ENCODE data around the gene SEC23IP. TPM values are rescaled to one million over a fixed set of nuclear protein-coding genes. Genes with fewer than 3 reads are reported as not detected.

SEC23IP gene
- total RNA-seq, 1 donor, result 44.9 TPM

- no peak for DNase-seq (ENCODE audit: low read depth)
- TF ChIP-seq CTCF (IDR thresholded peaks at IDR 0.05; ENCODE audit: insufficient read depth, low read depth, low read length), result no peak
- H3K4me3 ChIP-seq (ENCODE audit: low read depth, low read length), result no peak overlapping the region
Measured at GRCh38 chr10:119928411-119928810, 35.9 kb downstream of the SEC23IP start.

- H3K4me3 ChIP-seq (ENCODE audit: low read depth, low read length), result no peak overlapping the region
- no peak for TF ChIP-seq CTCF (IDR thresholded peaks at IDR 0.05; ENCODE audit: insufficient read depth, low read depth, low read length)
- DNase-seq (ENCODE audit: low read depth), result peak; percentile 4
Measured at GRCh38 chr10:119931871-119932270, 39.3 kb downstream of the SEC23IP start.

- DNase-seq (ENCODE audit: low read depth), result no peak
Measured at GRCh38 chr10:119932631-119933030, 40.1 kb downstream of the SEC23IP start.

GRCh38 chr10:119933179-119933578 lies 40.6 kb downstream of the SEC23IP start:
- TF ChIP-seq CTCF (IDR thresholded peaks at IDR 0.05; ENCODE audit: insufficient read depth, low read depth, low read length), result peak; percentile 26
- peak; percentile 11 for DNase-seq (ENCODE audit: low read depth)
- no peak overlapping the region for H3K4me3 ChIP-seq (ENCODE audit: low read depth, low read length)

More at GRCh38 chr10:119932631-119933030, 40.1 kb downstream of the SEC23IP start:
- no peak for TF ChIP-seq CTCF (IDR thresholded peaks at IDR 0.05; ENCODE audit: insufficient read depth, low read depth, low read length)
- H3K4me3 ChIP-seq (ENCODE audit: low read depth, low read length), result no peak overlapping the region

GRCh38 chr10:119940487-119940886 lies 48.0 kb downstream of the SEC23IP start:
- H3K4me3 ChIP-seq (ENCODE audit: low read depth, low read length), result no peak overlapping the region
- DNase-seq (ENCODE audit: low read depth), result no peak
- TF ChIP-seq CTCF (IDR thresholded peaks at IDR 0.05; ENCODE audit: insufficient read depth, low read depth, low read length), result no peak

- no peak overlapping the region for H3K4me3 ChIP-seq (ENCODE audit: low read depth, low read length)
- TF ChIP-seq CTCF (IDR thresholded peaks at IDR 0.05; ENCODE audit: insufficient read depth, low read depth, low read length), result no peak
- no peak for DNase-seq (ENCODE audit: low read depth)
Measured at GRCh38 chr10:119942973-119943372, 50.4 kb downstream of the SEC23IP start.

GRCh38 chr10:119945805-119946204 lies 53.3 kb downstream of the SEC23IP start:
- no peak for DNase-seq (ENCODE audit: low read depth)
- no peak overlapping the region for H3K4me3 ChIP-seq (ENCODE audit: low read depth, low read length)
- no peak for TF ChIP-seq CTCF (IDR thresholded peaks at IDR 0.05; ENCODE audit: insufficient read depth, low read depth, low read length)
